NAMALWA (cell line): ENCODE data around the gene TMTC1.

Source experiments
- DNase-seq: peaks from one replicate; pipeline ENCODE4 v3.0.0-alpha.2; 2015; ENCODE audit warnings: low spot score

TMTC1 gene

DNA sequence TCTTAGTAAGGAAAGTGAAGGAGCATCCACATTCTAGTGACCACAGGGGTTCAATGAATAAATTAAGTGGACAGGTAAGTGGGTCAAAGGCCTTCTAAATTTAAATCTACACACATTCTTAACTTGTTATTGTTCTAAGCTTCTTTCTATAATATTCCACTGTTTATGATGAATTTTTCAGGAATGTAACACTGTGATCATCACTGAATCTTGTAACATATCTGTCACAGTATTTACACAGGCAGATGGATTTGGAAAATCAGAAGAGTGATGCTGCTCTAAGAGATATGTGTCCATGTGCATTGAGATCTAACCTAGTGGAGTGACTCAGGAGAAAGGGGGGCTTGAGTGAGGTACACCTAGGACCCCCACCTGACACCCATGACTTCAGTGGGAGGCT is 170.8 kb downstream of the TMTC1 start:
- DNase-seq: no peak

- no peak for DNase-seq
These were observed 171.8 kb downstream of the TMTC1 start for GRCh38 chr12:29611906-29612305.

GRCh38 chr12:29610473-29611170 is 173.1 kb downstream of the TMTC1 start:
- DNase-seq: no peak

DNA sequence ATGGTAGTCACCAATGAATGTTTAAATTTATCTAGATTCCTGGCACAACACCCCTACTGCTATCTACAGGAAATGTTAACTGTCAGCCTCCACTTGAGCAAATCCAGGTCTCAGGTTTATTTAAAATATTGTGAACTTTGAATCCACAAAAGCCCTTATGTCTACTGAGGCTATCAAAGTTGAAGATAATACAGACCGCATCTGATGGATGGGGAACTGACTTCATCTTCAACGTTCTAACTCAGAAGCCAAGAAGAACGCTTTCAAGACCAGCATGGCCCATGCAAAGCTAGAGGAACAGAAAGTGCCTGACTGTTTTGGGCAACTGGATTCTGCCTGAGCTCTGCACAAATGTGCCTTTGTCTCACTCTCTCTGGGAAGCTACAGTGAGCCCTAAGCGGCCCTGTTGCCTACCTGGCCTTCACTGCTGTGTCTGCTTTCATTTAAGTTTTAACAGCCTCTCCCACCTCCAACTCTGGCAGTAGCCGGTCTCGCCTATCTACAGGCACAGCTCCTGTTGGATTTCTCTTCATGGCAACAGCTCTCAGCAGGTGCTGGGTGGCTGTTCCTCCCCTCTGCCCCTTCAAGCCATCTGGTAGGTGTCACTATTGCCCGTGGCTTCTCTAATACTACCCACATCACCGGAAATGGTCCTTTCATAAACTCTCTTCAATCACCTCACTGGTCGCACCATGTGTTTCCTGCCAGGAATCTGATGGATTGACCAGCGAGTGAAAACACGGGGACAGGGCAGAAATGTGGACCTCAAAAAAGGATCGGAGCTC is 174.1 kb downstream of the TMTC1 start:
- DNase-seq: no peak

DNA sequence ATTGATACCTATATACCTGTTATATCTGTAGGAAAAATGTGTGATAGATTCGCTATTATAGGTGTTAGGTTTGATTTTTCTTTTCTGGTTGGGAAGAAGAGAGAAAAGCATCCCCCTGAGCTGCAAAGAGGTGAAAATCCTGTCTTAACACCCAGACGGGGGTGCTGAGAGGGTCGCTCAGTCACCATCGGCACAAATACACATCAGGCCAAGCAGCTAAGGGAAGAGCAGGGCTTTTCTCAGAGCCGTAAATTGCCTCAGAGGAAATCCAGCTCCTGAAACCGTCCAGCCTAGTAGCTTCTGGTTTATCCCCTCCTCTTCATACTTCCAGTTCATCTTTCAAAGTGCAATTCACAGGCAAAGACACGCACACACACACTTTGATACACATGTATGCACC is 175.2 kb downstream of the TMTC1 start:
- no peak for DNase-seq

DNA sequence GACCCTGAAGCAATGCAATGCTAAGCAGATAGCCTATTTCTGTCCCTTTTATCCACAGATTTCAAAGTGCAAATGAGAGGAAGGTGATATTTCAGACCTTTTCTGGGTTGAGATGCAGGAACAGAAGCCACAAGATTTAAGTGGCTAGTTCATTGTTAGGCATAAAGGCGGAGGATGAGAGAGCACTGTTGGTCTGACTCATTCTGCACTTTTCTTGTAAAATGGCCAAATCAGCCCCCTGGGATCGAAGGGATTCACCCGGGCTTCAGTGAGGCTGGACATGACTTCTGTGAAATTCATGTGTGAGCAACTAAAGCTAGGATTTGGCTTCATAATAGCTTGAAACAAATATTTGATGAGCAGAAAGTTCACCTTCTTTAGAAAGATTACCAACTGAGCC is 184.4 kb downstream of the TMTC1 start:
- no peak for DNase-seq

- no peak for DNase-seq
These were observed 188.5 kb downstream of the TMTC1 start for GRCh38 chr12:29595071-29595755.

DNA sequence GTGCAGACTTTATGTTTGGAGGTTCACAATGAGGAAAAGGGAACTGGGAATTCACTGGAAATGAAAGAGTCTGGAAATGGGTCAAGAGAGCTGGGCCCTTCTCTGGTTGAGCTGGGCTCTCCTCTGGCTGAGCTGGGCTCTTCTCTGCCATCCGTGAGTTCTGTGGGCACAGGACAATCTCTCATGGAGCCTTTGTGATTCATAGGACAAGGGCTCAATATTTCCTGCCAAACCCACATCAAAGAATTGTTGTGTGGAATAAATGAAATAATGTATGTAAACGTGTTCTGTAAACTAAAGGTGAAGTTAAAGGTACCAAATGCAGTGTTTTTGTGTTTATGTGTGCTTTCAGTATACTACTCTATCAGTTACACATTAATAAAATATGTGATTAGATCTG is 190.7 kb downstream of the TMTC1 start:
- DNase-seq: no peak

DNA sequence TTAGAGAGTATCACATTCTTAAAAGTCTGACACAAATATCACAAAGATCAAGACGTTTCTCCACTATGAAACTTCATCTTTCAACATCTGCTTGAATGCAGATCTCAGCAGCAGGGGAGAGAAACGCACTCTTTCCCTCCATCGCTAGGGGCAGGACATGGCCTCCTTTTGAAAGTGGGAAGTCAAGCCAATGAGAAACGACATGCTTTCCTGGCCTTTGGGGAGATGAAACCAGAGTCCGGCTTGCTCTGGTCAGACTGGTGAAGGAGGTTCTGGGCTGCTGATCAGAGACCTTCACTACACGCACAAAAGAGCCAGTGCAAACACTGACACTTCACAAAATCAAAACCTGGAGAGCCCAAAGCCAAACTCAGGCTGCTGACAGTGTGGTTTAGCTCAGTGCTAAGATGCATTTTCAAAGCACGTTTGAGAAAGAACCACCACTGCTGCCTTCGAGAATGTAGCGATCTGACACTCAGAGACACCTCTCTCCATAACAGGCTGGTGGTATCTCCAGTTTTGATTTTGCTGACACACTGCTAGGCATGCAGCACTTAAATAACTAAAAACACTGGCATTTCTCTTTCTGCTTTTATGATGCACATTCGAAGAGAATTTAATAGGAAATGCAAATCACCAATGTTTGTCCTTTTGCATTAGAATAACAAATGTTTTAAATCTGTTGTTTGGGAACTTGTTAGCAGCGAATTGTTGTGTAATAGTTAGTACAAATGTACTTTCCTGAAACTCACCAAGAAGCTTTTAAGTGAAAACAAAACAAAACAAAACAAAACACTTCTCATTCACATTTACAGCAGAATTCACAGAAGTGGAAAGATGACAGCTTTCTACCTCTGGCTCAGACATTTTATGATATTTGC is 192.4 kb downstream of the TMTC1 start:
- peak; percentile 19 for DNase-seq

DNA sequence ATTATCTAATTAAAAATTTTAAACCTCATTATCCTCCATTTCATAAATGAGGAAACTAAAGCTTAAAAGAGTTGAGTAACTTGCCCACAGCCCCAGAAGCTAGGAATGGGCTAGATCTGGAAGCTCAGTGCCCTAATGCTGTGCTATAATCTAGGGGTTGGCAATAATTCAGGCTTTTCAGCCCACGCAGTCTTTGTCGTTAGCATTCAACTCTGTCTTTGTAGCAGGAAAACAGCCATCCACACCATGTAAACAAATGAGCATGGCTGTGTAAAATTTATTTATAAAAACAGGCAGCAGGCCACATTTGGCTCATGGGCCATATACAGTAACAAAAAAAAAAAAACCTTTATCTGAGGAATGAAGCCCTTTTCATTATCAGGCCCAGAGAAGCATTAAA is 193.9 kb downstream of the TMTC1 start:
- DNase-seq: no peak

- DNase-seq: no peak
These were observed 194.4 kb downstream of the TMTC1 start for GRCh38 chr12:29589286-29589820.

GRCh38 chr12:29582677-29583272 is 201.0 kb downstream of the TMTC1 start:
- no peak for DNase-seq

DNA sequence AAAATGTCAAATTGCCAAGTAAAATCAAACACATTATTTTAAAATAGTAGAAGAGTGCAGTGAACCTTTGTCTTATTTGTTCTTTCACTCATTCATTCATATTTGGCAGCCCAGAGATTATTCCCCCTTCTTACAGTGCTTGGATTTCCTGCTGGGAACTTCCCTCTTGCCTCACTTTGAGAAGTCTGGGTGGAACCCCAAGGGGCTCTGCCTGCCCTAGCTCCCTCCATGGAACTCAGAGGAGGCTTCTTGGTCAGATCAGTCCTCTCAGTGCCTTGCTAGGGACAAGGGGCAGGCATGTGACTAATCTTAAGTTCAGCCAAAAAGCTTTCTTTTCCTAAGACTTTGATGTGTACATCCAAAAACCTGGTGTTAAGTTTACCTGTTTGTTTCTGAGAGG is 201.6 kb downstream of the TMTC1 start:
- no peak for DNase-seq

GRCh38 chr12:29581631-29582030 is 202.1 kb downstream of the TMTC1 start:
- no peak for DNase-seq

- no peak for DNase-seq
These were observed 202.8 kb downstream of the TMTC1 start for GRCh38 chr12:29580971-29581370.

GRCh38 chr12:29578731-29579130 is 205.0 kb downstream of the TMTC1 start:
- DNase-seq: no peak

- DNase-seq: no peak
These were observed 205.7 kb downstream of the TMTC1 start for GRCh38 chr12:29578070-29578469.

DNA sequence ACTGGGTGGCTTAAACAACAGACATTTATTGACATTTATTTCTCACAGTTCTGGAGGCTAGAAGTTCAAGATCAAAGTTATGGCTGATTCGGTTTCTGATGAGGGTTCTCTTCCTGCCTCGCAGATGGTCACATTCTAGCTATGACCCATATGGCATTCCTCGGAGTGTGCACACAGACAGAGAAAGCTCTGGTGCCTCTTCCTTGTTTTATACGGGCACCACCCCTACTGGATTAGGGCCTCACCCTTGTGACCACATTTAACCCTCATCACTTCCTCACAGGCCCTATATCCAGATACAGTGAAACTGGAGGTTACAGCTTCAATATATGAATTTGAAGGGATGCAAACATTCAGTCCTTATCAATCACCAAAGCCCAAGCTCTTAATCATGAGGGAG is 209.2 kb downstream of the TMTC1 start:
- no peak for DNase-seq

DNA sequence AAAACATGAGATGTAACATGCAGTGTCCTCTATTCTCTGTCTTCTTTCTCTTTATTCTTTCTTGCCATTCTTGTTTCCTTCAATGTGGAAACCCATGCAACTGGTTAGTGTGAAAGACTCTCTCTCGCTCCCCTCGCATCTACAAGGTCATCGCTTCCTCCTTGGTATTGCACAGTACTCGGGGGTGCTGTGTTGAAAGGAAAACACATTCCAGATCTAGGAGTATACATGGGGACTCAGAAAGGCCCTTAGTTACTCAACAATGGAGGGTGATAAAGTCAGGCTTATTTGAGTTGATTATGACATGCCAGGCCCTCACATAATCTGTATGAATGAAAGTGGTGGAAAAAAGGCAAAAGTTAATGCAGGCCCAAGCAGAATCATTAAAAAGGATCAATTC is 210.8 kb downstream of the TMTC1 start:
- DNase-seq: no peak

- DNase-seq: no peak
These were observed 211.3 kb downstream of the TMTC1 start for GRCh38 chr12:29572464-29572863.

- no peak for DNase-seq
These were observed 214.5 kb downstream of the TMTC1 start for GRCh38 chr12:29569132-29569757.
